HG02884 (cell line): ENCODE measurements around the gene CTAG1A.
"Not testable (repeated sequence)": the region's sequence is repeated elsewhere in the genome, so short reads cannot be mapped to it uniquely, and the experiment has no call there.

Experiments
- ATAC-seq: cut with Tn5 transposase; IDR thresholded peaks from one replicate; pipeline ENCODE4 v1.9.1; 2021; ENCODE audit warnings: mild to moderate bottlenecking, moderate library complexity; ENCODE audit not compliant: unreplicated experiment

Gene CTAG1A

DNA sequence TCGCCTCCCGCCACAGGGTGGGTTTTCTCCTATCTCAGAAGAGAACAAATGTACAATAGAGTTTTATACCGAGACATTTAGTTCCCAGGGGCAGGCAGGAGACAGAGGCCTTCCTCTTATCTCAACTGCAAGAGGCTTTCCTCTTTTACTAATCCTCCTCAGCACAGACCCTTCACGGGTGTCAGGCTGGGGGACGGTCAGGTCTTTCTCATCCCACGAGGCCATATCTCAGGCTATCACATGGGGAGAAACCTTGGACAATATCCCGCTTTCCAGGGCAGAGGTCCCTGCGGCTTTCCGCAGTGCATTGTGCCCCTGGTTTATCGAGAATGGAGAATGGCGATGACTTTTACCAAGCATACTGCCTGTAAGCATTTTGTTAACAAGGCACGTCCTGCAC, 23.9 kb downstream of the CTAG1A start:
- ATAC-seq: not testable (repeated sequence)

DNA sequence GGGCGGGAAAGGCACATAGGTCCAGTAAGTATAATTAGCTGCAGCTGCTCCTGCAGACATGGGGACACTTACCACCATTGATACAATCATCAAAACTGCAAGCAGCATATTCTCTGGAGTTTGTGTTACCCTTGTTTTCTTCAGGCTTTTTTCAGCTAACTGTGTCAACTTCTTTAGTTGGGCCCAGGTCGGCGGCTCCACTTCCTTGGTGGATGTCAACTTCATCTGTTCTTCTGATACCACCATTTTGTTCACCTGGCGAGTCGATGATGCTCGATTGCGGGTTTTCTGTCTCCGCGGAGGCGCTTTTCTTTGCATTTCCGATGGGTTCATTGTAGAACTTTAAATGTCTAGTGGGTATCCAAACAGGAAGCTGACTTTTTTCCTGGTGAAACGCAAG, 26.2 kb downstream of the CTAG1A start:
- not testable (repeated sequence) for ATAC-seq

DNA sequence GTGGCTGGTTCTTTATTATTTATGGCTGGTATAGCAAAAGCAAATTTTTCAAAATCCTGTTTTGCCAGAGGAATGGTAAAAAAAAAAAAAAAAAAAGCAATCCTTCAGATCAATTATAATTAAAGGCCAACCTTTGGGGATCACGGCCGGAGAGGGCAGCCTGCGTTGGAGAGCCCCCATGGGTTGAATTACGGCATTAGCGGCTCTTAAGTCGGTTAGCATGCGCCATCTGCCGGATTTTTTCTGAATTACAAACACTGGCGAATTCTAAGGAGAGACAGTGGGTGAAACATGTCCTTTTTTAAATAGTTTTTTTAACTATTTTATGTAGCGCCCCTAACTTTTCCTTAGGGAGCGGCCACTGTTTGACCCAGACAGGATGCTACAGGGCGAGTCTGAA, 28.7 kb downstream of the CTAG1A start:
- ATAC-seq: not testable (repeated sequence)

DNA sequence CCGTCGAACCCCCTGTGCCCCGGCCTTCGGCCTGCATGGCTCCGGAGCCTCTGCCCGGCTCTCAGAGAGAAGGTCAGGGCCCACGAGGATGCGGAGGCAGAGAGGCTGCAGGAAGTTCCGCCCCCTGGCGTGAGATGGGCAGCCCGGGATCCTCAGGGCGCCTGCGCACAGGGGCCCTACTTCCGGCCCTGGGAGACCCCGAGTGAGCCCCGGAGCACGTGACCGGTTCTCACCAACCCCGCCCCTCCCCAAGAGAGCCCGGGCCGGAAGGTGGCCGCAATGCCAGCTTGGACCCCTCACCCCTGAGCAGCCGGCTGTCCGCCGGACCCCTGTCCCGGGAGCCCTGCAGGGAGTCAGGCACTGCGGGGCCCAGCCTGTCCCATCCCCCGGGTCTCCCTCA, 34.2 kb downstream of the CTAG1A start, which contains the start of gene CTAG1B:
CTAG1B (minus strand) TSS at position 101 of the 400 bp plus-strand sequence; CDS start at position 37, 64 bp downstream.
- not testable (repeated sequence) for ATAC-seq

DNA sequence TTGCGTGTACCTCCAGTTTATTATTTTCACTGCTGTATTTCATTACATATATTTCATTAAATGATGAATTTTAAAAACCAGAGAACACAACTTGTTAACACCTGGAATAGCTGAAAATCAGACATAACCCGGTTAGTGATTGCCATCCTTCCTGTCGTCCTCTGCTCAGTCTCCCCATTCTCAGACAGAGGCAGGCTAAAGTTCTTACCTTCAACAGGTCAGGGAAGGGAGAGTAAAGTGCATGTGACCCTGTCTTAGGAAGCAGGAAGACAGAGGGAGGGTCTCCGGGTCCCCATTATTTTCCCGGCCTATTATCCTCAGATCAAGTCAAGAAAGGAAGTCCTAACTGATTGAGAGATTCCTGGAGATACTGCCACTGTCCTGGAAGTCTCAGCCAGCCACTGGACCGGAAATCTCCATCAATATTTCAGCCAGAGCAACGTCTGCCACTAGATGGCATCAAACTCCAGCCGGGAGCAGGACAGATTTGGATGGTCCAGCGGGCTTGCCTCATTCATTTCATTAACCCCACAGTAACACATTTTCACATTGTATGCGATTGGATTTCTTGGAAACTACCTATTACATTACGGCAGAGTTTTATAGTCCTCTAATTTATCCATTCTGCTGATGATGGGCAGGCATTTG, 36.0 kb downstream of the CTAG1A start:
- ATAC-seq: not testable (repeated sequence)

DNA sequence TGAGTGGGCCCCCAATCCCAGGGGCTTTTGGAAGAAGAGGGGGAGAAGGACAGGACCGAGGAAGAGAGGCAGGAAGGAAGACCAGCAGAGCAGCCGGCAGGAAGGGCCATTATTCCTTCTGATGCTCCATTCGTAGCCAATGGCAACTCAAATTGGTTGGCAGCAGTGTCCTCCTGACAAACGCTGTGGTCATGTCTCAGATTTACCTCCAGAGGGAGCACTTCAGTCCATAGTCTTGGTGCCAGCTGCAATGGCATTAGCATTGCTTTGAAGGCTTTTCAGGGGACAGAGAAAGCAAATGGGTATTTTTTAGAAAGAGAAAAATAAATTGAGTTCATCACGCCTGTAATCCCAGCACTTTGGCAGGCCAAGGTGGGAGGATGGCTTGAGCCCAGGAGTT, 44.0 kb downstream of the CTAG1A start:
- ATAC-seq: not testable (repeated sequence)

DNA sequence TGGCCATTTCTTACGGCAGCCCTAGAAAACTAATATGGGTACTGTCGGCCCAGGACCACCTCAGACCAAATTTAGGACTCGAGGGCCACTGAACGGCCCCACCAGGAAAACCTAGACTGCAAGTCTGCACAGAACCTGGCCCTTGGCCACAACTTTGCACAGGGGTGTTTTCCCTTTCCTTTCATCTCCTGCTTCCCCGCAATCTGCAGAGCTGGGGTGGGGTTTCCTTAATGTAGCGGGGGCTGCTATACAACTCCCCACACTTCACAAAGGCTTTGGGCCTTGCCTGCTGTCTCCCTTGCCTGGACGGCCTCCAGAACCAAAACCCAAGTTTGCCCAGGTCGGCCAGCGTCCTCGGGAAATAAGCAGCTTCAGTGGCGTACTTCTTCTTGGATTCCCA, 46.0 kb downstream of the CTAG1A start:
- not testable (repeated sequence) for ATAC-seq

DNA sequence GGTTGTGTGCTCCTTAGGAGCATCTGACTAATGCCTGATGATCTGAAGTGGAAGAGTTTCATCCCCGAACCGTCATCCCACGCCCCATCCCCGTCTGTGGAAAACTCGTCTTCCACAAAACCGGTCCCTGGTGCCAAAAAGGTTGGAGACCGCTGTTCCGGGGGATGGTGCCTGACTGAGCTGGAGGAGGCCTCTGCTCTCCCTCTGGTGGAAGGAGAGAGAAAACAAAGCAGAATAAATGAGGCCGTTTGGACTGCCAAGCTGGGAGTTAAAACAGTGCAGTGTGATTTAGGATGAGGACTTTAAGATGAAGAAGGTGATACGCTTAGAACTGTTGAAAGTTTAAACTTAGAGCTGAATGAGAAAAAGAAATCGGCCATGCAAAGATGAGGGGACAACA, 48.7 kb downstream of the CTAG1A start:
- ATAC-seq: not testable (repeated sequence)
